SK-N-SH treated with all-trans-retinoic acid at 6 μM for 48 hours (cell line): ENCODE measurements around the gene ABLIM1.

ENCODE experiments used
- ATAC-seq: fragments of 200-7000 bp; cut with Tn5 transposase; 3 replicates; pipeline ENCODE4 v1.9.1; 2020; ENCODE audit warnings: mild to moderate bottlenecking, moderate library complexity
- ARNTL ChIP-seq: fragments of 450-650 bp; formaldehyde crosslinking; IDR thresholded peaks from 2 replicates; pipeline ENCODE4 v1.5.0; 2020; ENCODE audit warnings: low read depth, mild to moderate bottlenecking, moderate library complexity, borderline replicate concordance
- CSDC2 ChIP-seq: fragments of 250-450 bp; sonication (Bioruptor Pico); IDR thresholded peaks from 2 replicates; pipeline ENCODE4 v1.5.0; 2020; ENCODE audit warnings: mild to moderate bottlenecking, moderate library complexity
- ESRRG ChIP-seq: fragments of 250-450 bp; sonication (Bioruptor Pico); IDR thresholded peaks from 2 replicates; pipeline ENCODE4 v1.6.1; 2021; ENCODE audit warnings: mild to moderate bottlenecking
- GLIS3 ChIP-seq: fragments of 250-450 bp; sonication (Bioruptor Pico); IDR thresholded peaks from 2 replicates; pipeline ENCODE4 v1.5.0; 2020; ENCODE audit warnings: mild to moderate bottlenecking, moderate library complexity
- OSR1 ChIP-seq: fragments of 250-450 bp; sonication (Bioruptor Pico); IDR thresholded peaks from 2 replicates; pipeline ENCODE4 v1.8.0; 2022; ENCODE audit warnings: moderate library complexity, mild to moderate bottlenecking, inconsistent platforms
- PPARA ChIP-seq: fragments of 250-450 bp; sonication (Bioruptor Pico); IDR thresholded peaks from 2 replicates; pipeline ENCODE4 v1.5.0; 2020; ENCODE audit warnings: mild to moderate bottlenecking, borderline replicate concordance
- RARB ChIP-seq: fragments of 250-450 bp; sonication (Bioruptor Pico); IDR thresholded peaks from 2 replicates; pipeline ENCODE4 v1.8.0; 2021; ENCODE audit warnings: mild to moderate bottlenecking, moderate library complexity
- SNAI2 ChIP-seq: fragments of 250-450 bp; sonication (Bioruptor Pico); IDR thresholded peaks from 2 replicates; pipeline ENCODE4 v1.5.0; 2020; ENCODE audit warnings: mild to moderate bottlenecking, moderate library complexity
- TCF4 ChIP-seq: fragments of 250-450 bp; sonication (Bioruptor Pico); IDR thresholded peaks from 2 replicates; pipeline ENCODE4 v1.8.0; 2021; ENCODE audit warnings: mild to moderate bottlenecking, moderate library complexity, borderline replicate concordance
- TOX ChIP-seq: fragments of 250-450 bp; sonication (Bioruptor Pico); IDR thresholded peaks from 2 replicates; pipeline ENCODE4 v1.8.0; 2021; ENCODE audit warnings: mild to moderate bottlenecking, moderate library complexity, borderline replicate concordance
- ZC3H10 ChIP-seq: fragments of 250-450 bp; sonication (Bioruptor Pico); IDR thresholded peaks from 2 replicates; pipeline ENCODE4 v1.5.1; 2021; ENCODE audit warnings: mild to moderate bottlenecking, moderate library complexity
- ZFP3 ChIP-seq: fragments of 250-450 bp; sonication (Bioruptor Pico); IDR thresholded peaks from 2 replicates; pipeline ENCODE4 v1.5.0; 2020; ENCODE audit warnings: mild to moderate bottlenecking, moderate library complexity
- ZFP30 ChIP-seq: fragments of 450-650 bp; formaldehyde crosslinking; IDR thresholded peaks from 2 replicates; pipeline ENCODE4 v1.5.0; 2022; ENCODE audit warnings: mild to moderate bottlenecking, moderate library complexity
- ZNF565 ChIP-seq: fragments of 450-650 bp; formaldehyde crosslinking; conservative IDR thresholded peaks from 2 replicates; pipeline ENCODE4 v1.5.0; 2020; ENCODE audit warnings: low read depth, mild to moderate bottlenecking, moderate library complexity
- ZNF70 ChIP-seq: fragments of 450-650 bp; formaldehyde crosslinking; IDR thresholded peaks from 2 replicates; pipeline ENCODE4 v1.5.0; 2020; ENCODE audit warnings: mild to moderate bottlenecking, moderate library complexity
- ZNF8 ChIP-seq: fragments of 450-650 bp; formaldehyde crosslinking; IDR thresholded peaks from 2 replicates; pipeline ENCODE4 v1.5.0; 2020; ENCODE audit warnings: mild to moderate bottlenecking, moderate library complexity
- TF ChIP-seq, protein P1 (sequence below): fragments of 250-450 bp; sonication (Bioruptor Pico); IDR thresholded peaks from 2 replicates; pipeline ENCODE4 v1.5.0; 2020; ENCODE audit warnings: mild to moderate bottlenecking, moderate library complexity
- TF ChIP-seq, protein P2 (sequence below): fragments of 250-450 bp; sonication (Bioruptor Pico); IDR thresholded peaks from 2 replicates; pipeline ENCODE4 v1.5.1; 2020; ENCODE audit warnings: low read depth, mild to moderate bottlenecking, moderate library complexity
- TF ChIP-seq, protein P3 (sequence below): fragments of 250-450 bp; sonication (Bioruptor Pico); IDR thresholded peaks from 2 replicates; pipeline ENCODE4 v1.8.0; 2020; ENCODE audit warnings: mild to moderate bottlenecking, moderate library complexity, borderline replicate concordance
- TF ChIP-seq, protein P4 (sequence below): fragments of 250-450 bp; sonication (Bioruptor Pico); IDR thresholded peaks from 2 replicates; pipeline ENCODE4 v1.8.0; 2021; ENCODE audit warnings: low read depth, mild to moderate bottlenecking, moderate library complexity, borderline replicate concordance

ABLIM1 gene

DNA sequence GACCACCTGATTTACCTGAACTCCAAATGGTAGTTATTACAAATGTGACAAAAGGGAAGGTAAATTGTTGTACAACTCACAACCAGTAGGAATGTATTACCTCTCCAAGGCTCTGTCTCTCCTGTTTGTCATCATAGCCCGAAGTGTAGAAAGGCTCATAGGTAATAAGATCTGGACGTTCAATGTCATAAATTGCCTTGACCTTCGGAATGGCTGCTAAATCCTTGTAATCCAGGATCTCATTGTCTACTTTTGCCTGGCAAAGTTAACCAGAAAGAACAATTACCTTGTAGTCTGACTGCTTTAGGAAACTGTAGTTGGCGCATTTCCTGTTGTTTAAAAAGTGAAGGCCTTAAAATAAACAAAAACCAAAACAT, 185.2 kb downstream of the ABLIM1 start:
- no peak for TF ChIP-seq TCF4 (CRISPR knock-in tag)
- no peak for ATAC-seq

DNA sequence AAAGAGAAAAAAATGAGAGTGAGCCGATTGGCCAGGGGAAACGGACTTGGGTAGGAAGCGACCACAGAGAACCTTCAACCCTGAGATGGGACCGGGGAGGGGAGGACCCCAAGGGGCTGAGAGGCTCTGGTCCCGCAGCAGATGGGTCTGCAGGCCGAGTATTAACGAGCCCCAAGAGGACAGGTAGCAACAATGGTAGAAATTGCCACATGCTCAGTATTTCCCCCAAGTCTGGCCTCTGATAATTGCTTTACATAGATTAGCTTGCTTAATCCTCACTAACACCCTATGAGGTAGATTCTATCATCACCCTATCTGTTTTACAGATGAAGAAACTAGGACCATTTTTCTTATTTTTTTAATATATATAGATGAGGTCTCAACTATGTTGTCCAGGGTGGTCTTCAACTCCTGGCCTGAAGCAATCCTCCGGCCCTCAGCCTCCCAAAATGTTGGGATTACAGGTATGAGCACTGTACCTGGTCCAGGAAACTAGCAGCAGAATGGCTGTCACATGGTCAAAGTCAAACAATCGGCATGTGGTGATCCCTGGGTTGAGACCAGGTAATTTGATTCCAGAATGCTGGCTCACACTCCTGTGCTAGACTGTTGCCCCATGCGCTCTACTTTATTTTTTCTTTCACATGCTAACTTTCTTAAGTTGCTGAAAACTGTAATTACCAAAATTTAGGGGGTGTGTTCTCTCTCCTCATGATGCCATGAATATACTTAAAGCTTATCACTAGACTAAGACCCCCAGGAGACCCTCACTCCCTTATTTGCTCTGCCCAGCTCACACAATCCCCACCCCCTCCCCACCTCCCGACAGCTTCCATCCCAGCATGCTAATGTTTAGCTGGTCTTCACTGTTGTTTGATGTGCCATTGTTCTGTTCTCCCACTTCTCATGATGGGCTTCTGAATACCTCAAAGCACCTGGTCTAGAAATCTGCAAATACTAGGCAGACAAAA, 185.9 kb downstream of the ABLIM1 start:
- TF ChIP-seq, protein P1, sequence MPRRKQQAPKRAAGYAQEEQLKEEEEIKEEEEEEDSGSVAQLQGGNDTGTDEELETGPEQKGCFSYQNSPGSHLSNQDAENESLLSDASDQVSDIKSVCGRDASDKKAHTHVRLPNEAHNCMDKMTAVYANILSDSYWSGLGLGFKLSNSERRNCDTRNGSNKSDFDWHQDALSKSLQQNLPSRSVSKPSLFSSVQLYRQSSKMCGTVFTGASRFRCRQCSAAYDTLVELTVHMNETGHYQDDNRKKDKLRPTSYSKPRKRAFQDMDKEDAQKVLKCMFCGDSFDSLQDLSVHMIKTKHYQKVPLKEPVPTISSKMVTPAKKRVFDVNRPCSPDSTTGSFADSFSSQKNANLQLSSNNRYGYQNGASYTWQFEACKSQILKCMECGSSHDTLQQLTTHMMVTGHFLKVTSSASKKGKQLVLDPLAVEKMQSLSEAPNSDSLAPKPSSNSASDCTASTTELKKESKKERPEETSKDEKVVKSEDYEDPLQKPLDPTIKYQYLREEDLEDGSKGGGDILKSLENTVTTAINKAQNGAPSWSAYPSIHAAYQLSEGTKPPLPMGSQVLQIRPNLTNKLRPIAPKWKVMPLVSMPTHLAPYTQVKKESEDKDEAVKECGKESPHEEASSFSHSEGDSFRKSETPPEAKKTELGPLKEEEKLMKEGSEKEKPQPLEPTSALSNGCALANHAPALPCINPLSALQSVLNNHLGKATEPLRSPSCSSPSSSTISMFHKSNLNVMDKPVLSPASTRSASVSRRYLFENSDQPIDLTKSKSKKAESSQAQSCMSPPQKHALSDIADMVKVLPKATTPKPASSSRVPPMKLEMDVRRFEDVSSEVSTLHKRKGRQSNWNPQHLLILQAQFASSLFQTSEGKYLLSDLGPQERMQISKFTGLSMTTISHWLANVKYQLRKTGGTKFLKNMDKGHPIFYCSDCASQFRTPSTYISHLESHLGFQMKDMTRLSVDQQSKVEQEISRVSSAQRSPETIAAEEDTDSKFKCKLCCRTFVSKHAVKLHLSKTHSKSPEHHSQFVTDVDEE = no peak
- TF ChIP-seq RARB (CRISPR knock-in tag) (no peak), OSR1 (CRISPR knock-in tag) (no peak), TOX (CRISPR knock-in tag) (no peak), ZNF8 (CRISPR knock-in tag) (no peak), GLIS3 (no peak), PPARA (CRISPR knock-in tag) (no peak), ARNTL (CRISPR knock-in tag) (no peak), ZC3H10 (CRISPR knock-in tag) (no peak)
- TF ChIP-seq, protein P2, sequence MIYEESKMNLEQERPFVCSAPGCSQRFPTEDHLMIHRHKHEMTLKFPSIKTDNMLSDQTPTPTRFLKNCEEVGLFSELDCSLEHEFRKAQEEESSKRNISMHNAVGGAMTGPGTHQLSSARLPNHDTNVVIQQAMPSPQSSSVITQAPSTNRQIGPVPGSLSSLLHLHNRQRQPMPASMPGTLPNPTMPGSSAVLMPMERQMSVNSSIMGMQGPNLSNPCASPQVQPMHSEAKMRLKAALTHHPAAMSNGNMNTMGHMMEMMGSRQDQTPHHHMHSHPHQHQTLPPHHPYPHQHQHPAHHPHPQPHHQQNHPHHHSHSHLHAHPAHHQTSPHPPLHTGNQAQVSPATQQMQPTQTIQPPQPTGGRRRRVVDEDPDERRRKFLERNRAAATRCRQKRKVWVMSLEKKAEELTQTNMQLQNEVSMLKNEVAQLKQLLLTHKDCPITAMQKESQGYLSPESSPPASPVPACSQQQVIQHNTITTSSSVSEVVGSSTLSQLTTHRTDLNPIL (CRISPR knock-in tag) = no peak
- no peak for ATAC-seq

DNA sequence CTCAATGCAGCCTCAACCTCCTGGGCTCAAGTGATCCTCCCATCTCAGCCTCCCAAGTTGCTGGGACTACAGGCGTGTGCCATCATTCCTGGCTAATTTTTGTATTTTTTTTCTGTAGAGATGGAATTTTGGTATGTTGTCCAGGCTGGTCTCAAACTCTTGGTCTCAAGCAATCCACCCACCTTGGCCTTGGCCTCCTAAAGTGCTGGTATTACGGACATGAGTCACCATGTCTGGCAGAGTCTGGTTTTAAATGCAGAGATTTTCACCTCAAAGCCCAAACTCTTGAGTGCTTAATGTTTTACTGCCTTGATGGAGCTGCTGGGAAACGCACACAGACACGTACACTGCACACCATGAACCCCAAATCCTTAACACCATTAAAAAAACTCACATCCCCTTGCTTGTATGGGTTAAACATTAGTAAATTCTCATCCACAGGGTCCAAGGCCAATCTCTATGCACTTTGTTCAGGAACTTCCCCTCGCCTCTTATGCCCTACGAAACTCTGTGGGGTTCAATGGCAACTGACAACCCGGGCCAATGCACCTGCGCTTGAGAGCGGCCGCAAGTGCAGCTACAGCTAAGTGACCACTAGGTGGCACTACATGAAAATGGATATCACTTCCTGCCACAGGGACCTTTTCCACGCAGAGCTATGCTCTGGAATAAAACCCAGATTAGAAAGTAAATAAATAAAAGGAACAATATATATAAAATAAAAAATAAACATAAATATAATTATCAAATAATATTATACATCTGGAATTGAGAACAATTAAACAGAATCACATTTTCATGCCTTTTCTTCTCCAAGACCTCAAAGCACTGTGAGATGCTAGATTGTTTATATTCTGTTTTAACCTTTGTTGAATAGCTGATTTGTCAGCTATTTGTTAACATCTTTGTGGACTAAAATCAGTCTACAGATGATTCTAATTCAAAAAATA, 186.8 kb downstream of the ABLIM1 start:
- no peak for TF ChIP-seq TOX (CRISPR knock-in tag)
- no peak; the same call in 1 of the 2 replicates for TF ChIP-seq SNAI2 (CRISPR knock-in tag)
- TF ChIP-seq PPARA (CRISPR knock-in tag) = no peak
- TF ChIP-seq, protein P1 = no peak
- no peak for TF ChIP-seq ZFP30 (CRISPR knock-in tag)
- no peak for TF ChIP-seq ZFP3 (CRISPR knock-in tag)
- TF ChIP-seq, protein P3, sequence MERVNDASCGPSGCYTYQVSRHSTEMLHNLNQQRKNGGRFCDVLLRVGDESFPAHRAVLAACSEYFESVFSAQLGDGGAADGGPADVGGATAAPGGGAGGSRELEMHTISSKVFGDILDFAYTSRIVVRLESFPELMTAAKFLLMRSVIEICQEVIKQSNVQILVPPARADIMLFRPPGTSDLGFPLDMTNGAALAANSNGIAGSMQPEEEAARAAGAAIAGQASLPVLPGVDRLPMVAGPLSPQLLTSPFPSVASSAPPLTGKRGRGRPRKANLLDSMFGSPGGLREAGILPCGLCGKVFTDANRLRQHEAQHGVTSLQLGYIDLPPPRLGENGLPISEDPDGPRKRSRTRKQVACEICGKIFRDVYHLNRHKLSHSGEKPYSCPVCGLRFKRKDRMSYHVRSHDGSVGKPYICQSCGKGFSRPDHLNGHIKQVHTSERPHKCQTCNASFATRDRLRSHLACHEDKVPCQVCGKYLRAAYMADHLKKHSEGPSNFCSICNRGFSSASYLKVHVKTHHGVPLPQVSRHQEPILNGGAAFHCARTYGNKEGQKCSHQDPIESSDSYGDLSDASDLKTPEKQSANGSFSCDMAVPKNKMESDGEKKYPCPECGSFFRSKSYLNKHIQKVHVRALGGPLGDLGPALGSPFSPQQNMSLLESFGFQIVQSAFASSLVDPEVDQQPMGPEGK (CRISPR knock-in tag) = no peak
- TF ChIP-seq ESRRG (CRISPR knock-in tag) = no peak
- TF ChIP-seq OSR1 (CRISPR knock-in tag) = no peak
- TF ChIP-seq, protein P2 (CRISPR knock-in tag) = no peak
- no peak for TF ChIP-seq ZNF565 (CRISPR knock-in tag)
- TF ChIP-seq CSDC2 (CRISPR knock-in tag) = no peak
- no peak for TF ChIP-seq GLIS3
- TF ChIP-seq ZNF70 (CRISPR knock-in tag) = no peak
- no peak for TF ChIP-seq ZNF8 (CRISPR knock-in tag)
- TF ChIP-seq ARNTL (CRISPR knock-in tag) = no peak
- TF ChIP-seq ZC3H10 (CRISPR knock-in tag) = no peak
- TF ChIP-seq, protein P4, sequence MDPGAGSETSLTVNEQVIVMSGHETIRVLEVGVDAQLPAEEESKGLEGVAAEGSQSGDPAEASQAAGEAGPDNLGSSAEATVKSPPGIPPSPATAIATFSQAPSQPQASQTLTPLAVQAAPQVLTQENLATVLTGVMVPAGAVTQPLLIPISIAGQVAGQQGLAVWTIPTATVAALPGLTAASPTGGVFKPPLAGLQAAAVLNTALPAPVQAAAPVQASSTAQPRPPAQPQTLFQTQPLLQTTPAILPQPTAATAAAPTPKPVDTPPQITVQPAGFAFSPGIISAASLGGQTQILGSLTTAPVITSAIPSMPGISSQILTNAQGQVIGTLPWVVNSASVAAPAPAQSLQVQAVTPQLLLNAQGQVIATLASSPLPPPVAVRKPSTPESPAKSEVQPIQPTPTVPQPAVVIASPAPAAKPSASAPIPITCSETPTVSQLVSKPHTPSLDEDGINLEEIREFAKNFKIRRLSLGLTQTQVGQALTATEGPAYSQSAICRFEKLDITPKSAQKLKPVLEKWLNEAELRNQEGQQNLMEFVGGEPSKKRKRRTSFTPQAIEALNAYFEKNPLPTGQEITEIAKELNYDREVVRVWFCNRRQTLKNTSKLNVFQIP (CRISPR knock-in tag) = no peak
- TF ChIP-seq TCF4 (CRISPR knock-in tag) = no peak
- ATAC-seq = peak; percentile 97
